Effector CD4-positive, alpha-beta T cell (primary cell): ENCODE measurements around the gene SCN11A.
"Not testable (repeated sequence)": the region's sequence is repeated elsewhere in the genome, so short reads cannot be mapped to it uniquely, and the experiment has no call there.

ENCODE experiments used
- DNase-seq: peaks from one replicate; pipeline ENCODE4 v3.0.0-alpha.2; 2020

The SCN11A gene

GRCh38 chr3:39064646-39065045, 12.9 kb upstream of the SCN11A start:
- DNase-seq: no peak

GRCh38 chr3:39063143-39063542, 11.4 kb upstream of the SCN11A start:
- DNase-seq: no peak

DNA sequence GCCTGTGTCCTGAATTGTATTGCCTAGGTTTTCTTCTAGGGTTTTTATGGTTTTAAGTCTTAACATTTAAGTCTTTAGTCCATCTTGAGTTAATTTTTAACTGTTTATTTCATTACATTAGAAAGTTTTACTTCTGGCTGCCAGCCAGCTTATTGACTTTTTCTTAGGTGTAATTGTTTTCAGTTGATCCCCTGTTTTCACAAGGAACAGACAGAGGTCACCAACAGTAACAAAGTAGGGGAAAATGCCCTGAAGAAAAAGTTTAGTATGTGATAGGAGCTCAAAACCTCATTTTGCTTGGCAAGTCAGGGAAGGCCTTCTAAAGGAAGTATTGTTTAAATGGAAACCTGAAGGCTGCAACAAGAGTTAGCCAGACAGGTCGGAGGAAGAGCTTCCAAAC, 10.4 kb upstream of the SCN11A start:
- DNase-seq: no peak

- not testable (repeated sequence) for DNase-seq
These were observed 9.5 kb upstream of the SCN11A start for GRCh38 chr3:39061228-39061627.

- no peak for DNase-seq
These were observed 4.4 kb upstream of the SCN11A start for GRCh38 chr3:39056151-39056550.

DNA sequence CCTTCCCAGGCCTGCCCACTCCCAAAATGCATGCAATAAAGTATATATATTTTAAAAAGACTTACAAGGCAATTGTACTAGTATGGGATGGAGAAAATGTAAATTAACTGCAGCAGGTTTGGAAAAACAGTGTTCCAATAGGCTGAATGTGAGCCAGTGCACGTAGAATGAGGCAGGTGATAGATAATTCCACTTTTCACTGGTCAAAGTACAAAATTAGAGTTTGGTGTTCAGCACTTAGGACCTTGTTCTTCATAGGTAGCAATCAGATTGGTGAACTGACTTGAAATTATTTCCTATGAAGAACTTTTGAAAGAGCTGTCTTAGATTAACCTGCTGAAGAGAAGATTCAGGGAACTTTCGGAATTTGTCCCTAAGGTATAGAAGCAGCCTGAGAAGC, 2.0 kb upstream of the SCN11A start:
- DNase-seq: no peak

DNA sequence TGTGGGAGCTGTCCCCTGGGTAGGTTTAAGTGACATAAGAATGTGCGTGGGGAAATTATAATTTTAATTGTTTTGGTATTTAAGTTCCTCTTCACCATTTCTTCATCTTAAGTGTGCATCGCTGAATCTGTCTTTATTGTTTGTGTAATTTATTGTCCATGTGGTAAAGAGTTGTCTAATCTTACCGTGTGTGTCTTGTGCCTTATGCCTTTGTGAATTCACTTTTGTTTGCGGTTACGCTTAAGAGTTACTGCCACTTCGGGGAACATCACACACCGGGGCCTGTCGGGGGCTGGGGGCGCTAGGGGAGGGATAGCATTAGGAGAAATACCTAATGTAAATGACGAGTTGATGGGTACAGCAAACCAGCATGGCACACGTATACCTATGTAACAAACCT, 839 bp upstream of the SCN11A start:
- no peak for DNase-seq

DNA sequence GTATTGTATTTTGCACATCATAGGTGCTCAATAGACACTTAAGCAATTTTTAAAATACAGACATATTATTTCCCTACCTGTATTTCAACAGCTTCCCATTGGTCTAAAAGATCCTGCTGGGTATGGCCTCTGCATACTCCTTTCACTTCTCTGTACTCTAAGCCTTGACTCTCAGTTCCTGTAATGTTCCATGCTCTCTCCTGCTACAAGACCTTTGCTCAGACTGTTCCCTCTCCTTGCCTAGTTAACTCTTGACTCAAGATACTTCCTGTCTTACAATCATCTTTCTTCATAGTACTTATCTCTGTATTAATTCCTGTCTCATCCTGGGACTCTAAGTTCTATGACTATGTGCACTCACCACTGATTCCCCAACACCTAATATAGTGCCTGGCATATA, 1.7 kb downstream of the SCN11A start:
- DNase-seq: no peak

- DNase-seq: no peak
These were observed 13.6 kb downstream of the SCN11A start for GRCh38 chr3:39038165-39038564.

GRCh38 chr3:39029556-39029955, 22.2 kb downstream of the SCN11A start:
- DNase-seq: no peak

GRCh38 chr3:39028546-39028945, 23.2 kb downstream of the SCN11A start:
- DNase-seq: no peak

GRCh38 chr3:39025222-39025970, 26.3 kb downstream of the SCN11A start:
- DNase-seq: no peak

GRCh38 chr3:39024497-39024896, 27.2 kb downstream of the SCN11A start:
- no peak for DNase-seq

- DNase-seq: no peak
These were observed 29.5 kb downstream of the SCN11A start for GRCh38 chr3:39022286-39022630.

- DNase-seq: no peak
These were observed 30.1 kb downstream of the SCN11A start for GRCh38 chr3:39021465-39022285.

- DNase-seq: no peak
These were observed 30.7 kb downstream of the SCN11A start for GRCh38 chr3:39021029-39021428.

- DNase-seq: no peak
These were observed 32.4 kb downstream of the SCN11A start for GRCh38 chr3:39019299-39019698.

- no peak for DNase-seq
These were observed 36.3 kb downstream of the SCN11A start for GRCh38 chr3:39015418-39015817.

- DNase-seq: no peak
These were observed 37.7 kb downstream of the SCN11A start for GRCh38 chr3:39013921-39014509.

GRCh38 chr3:39013289-39013688, 38.5 kb downstream of the SCN11A start:
- no peak for DNase-seq

DNA sequence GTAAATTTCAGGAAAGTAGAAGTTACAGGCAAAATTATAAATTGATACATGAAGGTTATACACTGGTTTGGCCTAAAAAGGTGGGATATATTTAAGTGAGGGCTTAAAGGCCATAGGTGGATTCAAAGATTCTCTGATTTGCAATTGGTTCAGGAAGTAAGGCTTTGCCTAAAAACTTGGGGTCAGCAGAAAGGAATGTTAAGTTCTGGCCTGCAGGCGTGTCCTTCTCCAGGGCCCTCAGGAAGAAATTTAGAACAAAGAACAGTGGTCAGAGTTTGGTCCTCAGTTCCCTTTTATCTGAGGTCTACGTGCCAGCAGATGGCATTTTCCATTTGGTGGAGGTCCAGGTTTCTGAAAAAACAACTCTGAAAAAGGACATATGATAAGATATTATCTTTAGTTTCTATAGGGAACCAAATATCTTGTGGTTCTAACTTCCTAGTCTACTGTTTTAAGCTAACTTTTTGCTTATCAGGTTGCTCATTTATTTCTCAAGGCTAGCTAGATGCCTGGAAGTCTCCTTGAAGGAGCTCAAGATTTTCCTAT, 40.5 kb downstream of the SCN11A start:
- no peak for DNase-seq

DNA sequence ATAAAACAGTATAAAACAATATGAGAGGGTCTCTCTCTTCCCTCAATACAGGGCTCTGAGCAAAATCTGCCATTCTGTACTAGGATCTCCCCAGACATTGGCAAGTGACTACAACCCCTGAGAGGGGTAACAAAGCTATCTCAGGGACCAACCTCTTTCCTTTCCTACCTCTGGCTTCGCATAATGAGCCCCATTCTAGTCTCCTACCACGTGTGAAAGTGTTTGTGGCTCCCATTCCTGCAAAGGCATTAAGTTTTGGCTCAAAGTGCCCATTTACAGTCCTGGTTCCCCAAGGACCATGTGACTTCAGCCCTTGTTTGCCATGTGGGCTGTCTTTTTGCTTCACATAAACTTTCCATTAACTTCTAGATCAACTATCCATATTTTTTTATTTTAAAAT, 46.4 kb downstream of the SCN11A start:
- DNase-seq: no peak
